Uterus (tissue), 4 donors: ENCODE measurements around the gene PPM1M. TPM values are rescaled to one million over a fixed set of nuclear protein-coding genes. Genes with fewer than 3 reads are reported as not detected.

Experiments used
- DNase-seq, 2 donors: peaks; one replicate each; pipeline ENCODE4 v3.0.0-alpha.2; 2019 to 2020
- H3K27ac ChIP-seq, 2 donors: fragments of 200-600 bp; sonication (generic); 1 replicate in 1 of 2; 2 replicates in 1 of 2; pipeline ENCODE4 v1.5.1; 2016 to 2018
- H3K27me3 ChIP-seq, 2 donors: fragments of 200-600 bp; sonication (generic); one replicate each; pipeline ENCODE4 v1.5.1; 2018 to 2019; ENCODE audit warnings: control low read depth in 1 of 2
- H3K36me3 ChIP-seq, 2 donors: fragments of 200-600 bp; sonication (generic); one replicate each; pipeline ENCODE4 v1.5.1; 2019; ENCODE audit warnings: control low read depth in 1 of 2
- H3K4me1 ChIP-seq, 2 donors: fragments of 200-600 bp; sonication (generic); one replicate each; pipeline ENCODE4 v1.5.1; 2018 to 2019; ENCODE audit warnings: control low read depth in 1 of 2
- H3K4me3 ChIP-seq, 2 donors: fragments of 200-600 bp; sonication (generic); 1 replicate in 1 of 2; 2 replicates in 1 of 2; pipeline ENCODE4 v1.5.1; 2018 to 2019; ENCODE audit warnings: mild to moderate bottlenecking in 1 of 2
- H3K9me3 ChIP-seq, 2 donors: fragments of 200-600 bp; sonication (generic); one replicate each; pipeline ENCODE4 v1.5.1; 2019; ENCODE audit warnings: control low read depth in 1 of 2
- POLR2A ChIP-seq, 2 donors: fragments of 450-650 bp; IDR thresholded peaks; one replicate each; pipeline ENCODE4 v1.6.1; 2016; ENCODE audit warnings: antibody characterized with exemption in 2 of 2, mild to moderate bottlenecking in 1 of 2, moderate library complexity in 1 of 2
- intact Hi-C: fragments of 100-400 bp; cut with DNase I; formaldehyde crosslinking; loops from one replicate; pipeline ENCODE4 v1.15.1; 2023; ENCODE audit warnings: low total_unique reads
- total RNA-seq, 4 donors: library from RNA; depleted of rRNA in 3 of 4; stranded (reverse); fragments of >200 nt in 3 of 4; gene quantifications; one replicate each; pipeline versions ENCODE4 v1.1.0 to v1.2.4, GENCODE V29; 2014 to 2023
- TF ChIP-seq, protein P1 (sequence below), 4 experiments: fragments of 200-600 bp in 2 of 4; fragments of 450-650 bp in 2 of 4; sonication (generic) in 2 of 4; IDR thresholded peaks; one replicate each; pipeline ENCODE4 v1.5.1; 2016 to 2019; ENCODE audit warnings: antibody characterized with exemption in 4 of 4, mild to moderate bottlenecking in 2 of 4, moderate library complexity in 1 of 4
- donor health status: DM: yes; HTN: yes; CAD: no.

PPM1M gene
- total RNA-seq, 4 donors from 2014 or later = 23.9 to 32.3 (median 31.5) TPM

DNA sequence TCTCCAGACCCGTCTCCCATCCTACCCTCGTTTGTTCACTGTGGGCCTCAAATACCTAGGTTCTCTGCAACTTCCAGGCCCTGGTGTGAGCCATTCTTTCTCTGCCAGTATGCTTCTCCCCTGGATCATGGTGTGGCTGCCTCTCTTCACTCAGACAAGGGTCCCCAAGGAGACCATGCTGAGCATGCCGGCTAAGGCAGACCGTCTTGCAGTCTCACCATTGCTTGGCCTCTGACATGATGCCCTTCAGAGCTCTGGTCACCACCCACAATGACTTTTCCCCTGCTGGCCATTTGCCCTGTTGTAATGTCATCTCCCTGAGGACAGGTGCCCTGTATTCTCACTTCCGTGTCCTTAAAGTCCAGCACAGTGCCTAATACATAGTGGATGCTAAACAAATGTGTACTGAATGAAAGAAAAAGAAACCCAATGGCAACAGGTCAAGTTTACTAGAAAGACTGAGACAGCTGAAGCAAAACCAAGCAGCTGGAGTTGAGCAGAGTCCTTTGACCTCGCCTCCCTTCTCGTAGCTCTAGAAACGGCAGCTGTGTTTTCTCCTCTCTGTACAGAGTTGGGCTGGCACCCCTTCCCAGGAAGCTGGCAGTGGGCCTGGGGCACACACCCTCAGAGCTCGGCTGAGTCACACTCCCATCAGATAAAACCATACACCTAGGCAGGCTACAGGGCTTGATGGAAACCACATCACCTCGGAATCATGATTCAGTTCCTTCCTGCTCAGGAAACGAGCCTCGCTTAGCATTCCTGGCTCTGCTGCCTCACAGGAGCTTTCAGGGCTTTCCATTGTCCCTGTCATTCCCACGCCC lies 28.8 kb upstream of the PPM1M start:
- TF ChIP-seq POLR2A (IDR thresholded peaks at IDR 0.05) = no peak
- TF ChIP-seq, protein P1, sequence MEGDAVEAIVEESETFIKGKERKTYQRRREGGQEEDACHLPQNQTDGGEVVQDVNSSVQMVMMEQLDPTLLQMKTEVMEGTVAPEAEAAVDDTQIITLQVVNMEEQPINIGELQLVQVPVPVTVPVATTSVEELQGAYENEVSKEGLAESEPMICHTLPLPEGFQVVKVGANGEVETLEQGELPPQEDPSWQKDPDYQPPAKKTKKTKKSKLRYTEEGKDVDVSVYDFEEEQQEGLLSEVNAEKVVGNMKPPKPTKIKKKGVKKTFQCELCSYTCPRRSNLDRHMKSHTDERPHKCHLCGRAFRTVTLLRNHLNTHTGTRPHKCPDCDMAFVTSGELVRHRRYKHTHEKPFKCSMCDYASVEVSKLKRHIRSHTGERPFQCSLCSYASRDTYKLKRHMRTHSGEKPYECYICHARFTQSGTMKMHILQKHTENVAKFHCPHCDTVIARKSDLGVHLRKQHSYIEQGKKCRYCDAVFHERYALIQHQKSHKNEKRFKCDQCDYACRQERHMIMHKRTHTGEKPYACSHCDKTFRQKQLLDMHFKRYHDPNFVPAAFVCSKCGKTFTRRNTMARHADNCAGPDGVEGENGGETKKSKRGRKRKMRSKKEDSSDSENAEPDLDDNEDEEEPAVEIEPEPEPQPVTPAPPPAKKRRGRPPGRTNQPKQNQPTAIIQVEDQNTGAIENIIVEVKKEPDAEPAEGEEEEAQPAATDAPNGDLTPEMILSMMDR (IDR thresholded peaks at IDR 0.05) = no peak
- Histone ChIP-seq H3K9me3 (no peaks in the 10 kb centered on the region), H3K27ac (peak overlapping the region; percentile 39 to 79), H3K27me3 (no peaks in the 10 kb centered on the region), H3K36me3 (no peaks in the 10 kb centered on the region), H3K4me1 (peaks cover 4 to 10% of the 10 kb centered on the region in 2 donors), H3K4me3 (no peak overlapping the region)
- peak; percentile 84 to 93 for DNase-seq
- intact Hi-C loops = no loop called here

DNA sequence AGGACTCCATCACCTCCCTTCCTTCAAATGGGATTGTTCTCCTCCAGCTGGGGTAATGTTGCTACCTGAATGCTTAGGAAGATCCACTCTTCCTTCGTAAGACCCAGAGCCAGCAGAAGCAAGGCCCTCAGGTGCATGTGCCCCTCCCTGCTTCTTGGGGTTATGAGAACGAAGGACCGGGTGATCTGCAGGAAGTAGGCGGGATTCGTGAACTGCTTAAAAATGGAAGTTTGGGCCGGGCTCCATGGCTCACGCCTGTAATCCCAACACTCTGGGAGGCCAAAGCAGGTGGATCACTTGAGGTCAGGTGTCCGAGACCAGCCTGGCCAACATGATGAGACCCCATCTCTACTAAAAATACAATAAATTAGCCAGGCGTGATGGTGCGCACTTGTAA lies 28.2 kb upstream of the PPM1M start:
- Histone ChIP-seq H3K27ac (peak overlapping the region; percentile 39 to 79), H3K9me3 (no peaks in the 10 kb centered on the region), H3K4me1 (peaks cover 4 to 10% of the 10 kb centered on the region in 2 donors), H3K4me3 (no peak overlapping the region), H3K27me3 (no peaks in the 10 kb centered on the region), H3K36me3 (no peaks in the 10 kb centered on the region)
- intact Hi-C loops = no loop called here
- TF ChIP-seq POLR2A (IDR thresholded peaks at IDR 0.05) = no peak
- TF ChIP-seq, protein P1 (IDR thresholded peaks at IDR 0.05) = no peak
- DNase-seq = no peak

DNA sequence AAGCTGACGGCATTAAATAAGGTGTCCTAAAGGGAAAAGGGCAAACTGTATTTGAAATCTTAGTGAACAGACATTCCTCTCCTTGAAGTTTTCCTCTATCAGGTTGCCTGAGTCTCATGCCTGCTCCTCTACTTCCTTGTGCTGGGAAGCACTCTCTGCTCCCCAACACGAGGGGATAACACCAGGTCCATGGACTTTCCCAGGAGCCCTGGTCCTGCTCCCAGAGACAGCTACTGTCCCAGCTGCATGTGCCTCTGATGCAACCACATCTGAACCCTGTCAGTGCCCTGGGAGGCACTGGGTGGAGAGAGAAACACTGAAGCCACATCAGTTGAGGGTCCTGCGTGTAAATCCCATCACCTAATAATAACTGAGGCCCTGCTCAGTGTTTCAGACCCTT lies 27.5 kb upstream of the PPM1M start:
- Histone ChIP-seq H3K4me3 (no peak overlapping the region), H3K9me3 (no peaks in the 10 kb centered on the region), H3K36me3 (no peaks in the 10 kb centered on the region), H3K27ac (peak overlapping the region; percentile 39 to 79), H3K4me1 (peaks cover 4 to 10% of the 10 kb centered on the region in 2 donors), H3K27me3 (no peaks in the 10 kb centered on the region)
- intact Hi-C loops = no loop called here
- no peak for TF ChIP-seq POLR2A (IDR thresholded peaks at IDR 0.05)
- TF ChIP-seq, protein P1 (IDR thresholded peaks at IDR 0.05) = no peak
- no peak for DNase-seq

DNA sequence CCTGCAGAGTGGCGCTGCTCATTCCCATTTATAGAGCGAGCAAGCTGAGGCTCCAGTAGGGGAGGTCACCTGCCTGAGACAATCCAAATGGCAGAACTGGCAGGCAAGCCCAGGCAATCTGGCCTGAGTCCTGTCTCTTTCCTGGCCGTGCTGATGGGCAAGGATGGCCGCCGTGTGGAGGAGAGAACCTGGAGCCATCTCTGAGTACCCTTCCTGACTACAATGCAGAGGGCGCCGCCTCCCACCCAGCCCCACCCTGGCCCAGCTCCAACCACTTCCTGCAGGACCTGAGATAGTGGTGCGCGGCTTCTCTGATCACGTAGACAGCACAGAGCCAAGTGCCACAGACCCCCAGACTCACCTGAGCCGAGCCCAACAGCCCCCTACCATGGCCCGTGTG lies 27.1 kb upstream of the PPM1M start:
- H3K4me1 ChIP-seq = peaks cover 4 to 10% of the 10 kb centered on the region in 2 donors
- H3K27me3 ChIP-seq = no peaks in the 10 kb centered on the region
- H3K27ac ChIP-seq = peak overlapping the region in 1 of 2 donors; percentile 79
- no peak for TF ChIP-seq POLR2A (IDR thresholded peaks at IDR 0.05)
- TF ChIP-seq, protein P1 (IDR thresholded peaks at IDR 0.05) = no peak
- no peak overlapping the region for H3K4me3 ChIP-seq
- no peaks in the 10 kb centered on the region for H3K9me3 ChIP-seq
- no peaks in the 10 kb centered on the region for H3K36me3 ChIP-seq
- intact Hi-C loops = no loop called here
- no peak for DNase-seq

DNA sequence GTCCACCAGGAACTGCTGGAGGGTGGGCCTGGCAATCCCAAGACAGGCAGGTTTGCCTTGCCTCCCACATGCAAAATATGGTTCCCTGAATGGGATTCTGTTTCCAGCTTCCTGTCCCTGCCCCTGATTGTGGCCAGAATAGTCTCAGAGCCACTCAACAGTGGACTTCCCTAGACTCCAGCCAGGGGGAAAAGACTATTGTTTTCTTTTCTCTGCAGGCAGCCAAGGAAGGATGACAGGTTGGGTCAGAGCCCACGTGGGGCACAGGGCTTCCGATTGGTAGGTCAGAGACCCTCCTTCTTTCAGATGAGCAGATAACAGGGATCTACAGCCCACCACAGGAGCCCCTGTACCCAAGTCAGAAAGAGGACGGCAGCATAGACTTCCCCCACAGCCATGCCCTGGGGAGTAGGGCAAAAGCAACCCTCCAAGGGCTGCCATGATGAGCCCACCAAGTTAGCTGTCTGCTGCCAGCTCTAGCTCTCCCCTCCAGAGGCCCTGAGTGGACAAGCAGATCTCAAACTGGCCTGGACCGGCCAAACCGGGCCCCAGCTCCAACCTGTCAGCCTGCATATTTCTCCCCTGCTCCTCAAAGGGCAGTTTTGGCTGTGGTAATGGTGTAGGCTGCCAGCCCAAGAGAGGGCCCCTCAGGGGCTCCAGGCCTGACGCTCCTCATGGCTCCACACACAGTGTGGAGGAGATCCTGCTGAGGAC lies 26.5 kb upstream of the PPM1M start:
- H3K9me3 ChIP-seq = no peaks in the 10 kb centered on the region
- H3K27ac ChIP-seq = peak overlapping the region; percentile 25 to 79
- H3K36me3 ChIP-seq = no peaks in the 10 kb centered on the region
- H3K27me3 ChIP-seq = no peaks in the 10 kb centered on the region
- no peak overlapping the region for H3K4me3 ChIP-seq
- no peak for DNase-seq
- H3K4me1 ChIP-seq = peaks cover 4 to 10% of the 10 kb centered on the region in 2 donors
- intact Hi-C loops = no loop called here
- TF ChIP-seq, protein P1 (IDR thresholded peaks at IDR 0.05) = peak in 1 of 4 experiments; percentile 11
- TF ChIP-seq POLR2A (IDR thresholded peaks at IDR 0.05) = no peak
